ENCODE results near the gene C17orf75. TPM values are rescaled to one million over a fixed set of nuclear protein-coding genes. Genes with fewer than 3 reads are reported as not detected.

The C17orf75 gene
- total and polyA plus RNA-seq, 2 donors (not counting 1 experiment from before 2014, with no cell fraction given) = 11.3 to 24.5 TPM

DNA sequence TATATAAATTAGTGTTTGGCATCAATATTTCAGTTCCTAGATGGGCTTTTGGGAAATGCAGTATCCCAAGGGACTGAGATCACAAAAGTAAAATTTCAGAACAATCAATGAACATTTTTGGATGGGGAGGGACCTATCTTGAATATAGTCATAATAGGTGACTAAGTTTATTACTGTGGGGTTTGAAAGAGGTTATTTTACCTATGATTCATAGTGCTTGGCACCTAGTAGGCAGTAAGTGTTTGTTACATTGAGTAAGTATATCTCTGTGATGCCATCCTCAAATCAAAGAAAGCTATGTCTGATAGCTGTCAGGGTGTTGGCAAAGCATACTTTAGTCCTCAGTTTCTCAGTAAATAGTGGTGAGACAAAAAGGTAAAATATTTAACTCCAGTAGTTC, 44.9 kb upstream of the C17orf75 start:
- ChIA-PET CTCF (interaction anchor here (0.5 to 1.2 kb wide), 3 partner anchors 10 to 134 kb away, joined by 3 to 4 read pairs (median 3); partner anchors contain the start of gene PSMD11), POLR2A (no interaction called here)
- Mint-ChIP-seq H3K9me3 (ENCODE audit: insufficient read depth) (no peaks in the 10 kb centered on the region), H3K27me3 (no peaks in the 10 kb centered on the region), H3K4me3 (no peak overlapping the region), H3K4me1 (no peaks in the 10 kb centered on the region), H3K27ac (no peak overlapping the region)
- no peak overlapping the region for H3K9ac ChIP-seq (ENCODE audit: low read length)
- no peaks in the 10 kb centered on the region for H3K27me3 ChIP-seq (replicated peaks in 1 of 4; ENCODE audit: control extremely low read depth in 1 of 4, control insufficient read depth in 3 of 4, insufficient read depth in 4 of 4, low read length in 3 of 4)
- H4K20me1 ChIP-seq (ENCODE audit: control insufficient read depth, insufficient read depth, low read length, poor library complexity, severe bottlenecking) = peaks cover 2% of the 10 kb centered on the region
- intact Hi-C loops (cut with micrococcal nuclease) = no loop called here
- peaks cover 0 to 8% of the 10 kb centered on the region in 2 experiments for H3K36me3 ChIP-seq (replicated peaks in 1 of 2; ENCODE audit: control extremely low read depth in 1 of 2, control insufficient read depth in 1 of 2, extremely low read depth in 1 of 2, insufficient read depth in 2 of 2, low read length in 1 of 2)
- H3K27ac ChIP-seq (ENCODE audit: low read length in 2 of 2) = no peak overlapping the region
- no peak for TF ChIP-seq EZH2 (IDR thresholded peaks at IDR 0.05; ENCODE audit: borderline replicate concordance, insufficient read depth, low read depth, low read length, poor library complexity, severe bottlenecking)
- TF ChIP-seq, protein P1, sequence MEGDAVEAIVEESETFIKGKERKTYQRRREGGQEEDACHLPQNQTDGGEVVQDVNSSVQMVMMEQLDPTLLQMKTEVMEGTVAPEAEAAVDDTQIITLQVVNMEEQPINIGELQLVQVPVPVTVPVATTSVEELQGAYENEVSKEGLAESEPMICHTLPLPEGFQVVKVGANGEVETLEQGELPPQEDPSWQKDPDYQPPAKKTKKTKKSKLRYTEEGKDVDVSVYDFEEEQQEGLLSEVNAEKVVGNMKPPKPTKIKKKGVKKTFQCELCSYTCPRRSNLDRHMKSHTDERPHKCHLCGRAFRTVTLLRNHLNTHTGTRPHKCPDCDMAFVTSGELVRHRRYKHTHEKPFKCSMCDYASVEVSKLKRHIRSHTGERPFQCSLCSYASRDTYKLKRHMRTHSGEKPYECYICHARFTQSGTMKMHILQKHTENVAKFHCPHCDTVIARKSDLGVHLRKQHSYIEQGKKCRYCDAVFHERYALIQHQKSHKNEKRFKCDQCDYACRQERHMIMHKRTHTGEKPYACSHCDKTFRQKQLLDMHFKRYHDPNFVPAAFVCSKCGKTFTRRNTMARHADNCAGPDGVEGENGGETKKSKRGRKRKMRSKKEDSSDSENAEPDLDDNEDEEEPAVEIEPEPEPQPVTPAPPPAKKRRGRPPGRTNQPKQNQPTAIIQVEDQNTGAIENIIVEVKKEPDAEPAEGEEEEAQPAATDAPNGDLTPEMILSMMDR (IDR thresholded peaks at IDR 0.05) = no peak
- H3K4me3 ChIP-seq (ENCODE audit: control extremely low read depth in 1 of 5, extremely low read depth in 1 of 5, insufficient read depth in 1 of 5, low read depth in 2 of 5, low read length in 4 of 5) = no peak overlapping the region
- H3K9me3 ChIP-seq (ENCODE audit: control extremely low read depth in 1 of 3, control insufficient read depth in 2 of 3, insufficient read depth in 1 of 3, low read length in 2 of 3) = no peaks in the 10 kb centered on the region
- no peaks in the 10 kb centered on the region for H3K79me2 ChIP-seq (ENCODE audit: control insufficient read depth, insufficient read depth, low read length)
- ATAC-seq (ENCODE audit: low read depth) (no peak), DNase-seq (no peak)
- H3K4me1 ChIP-seq (ENCODE audit: control insufficient read depth in 2 of 2, insufficient read depth in 2 of 2, low read length in 2 of 2) = no peaks in the 10 kb centered on the region
- H3K4me2 ChIP-seq (replicated peaks; ENCODE audit: low read depth, low read length, poor library complexity, severe bottlenecking) = no peak overlapping the region
- no peak overlapping the region for H2AFZ ChIP-seq (ENCODE audit: insufficient read depth, low read depth, low read length, poor library complexity, severe bottlenecking)

DNA sequence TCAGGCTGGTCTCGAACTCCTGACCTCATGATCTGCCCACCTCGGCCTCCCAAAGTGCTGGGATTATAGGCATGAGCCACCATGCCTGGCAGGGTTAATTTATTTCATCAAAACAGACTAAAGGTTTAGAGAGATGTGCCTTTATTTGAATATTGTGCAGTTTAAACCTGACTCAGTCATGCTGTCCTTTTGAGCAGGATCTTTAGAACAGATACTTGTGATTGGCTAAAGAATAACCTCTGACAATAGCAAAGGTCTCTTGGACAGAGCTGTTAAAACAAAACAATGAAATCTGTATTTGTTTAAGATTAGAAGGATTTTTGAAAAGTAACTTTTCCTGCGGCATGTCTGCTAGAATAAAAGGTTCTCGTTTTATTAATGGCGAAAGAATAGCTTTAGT, 44.0 kb upstream of the C17orf75 start:
- Mint-ChIP-seq H3K27ac (no peak overlapping the region), H3K9me3 (ENCODE audit: insufficient read depth) (no peaks in the 10 kb centered on the region), H3K4me3 (no peak overlapping the region), H3K4me1 (no peaks in the 10 kb centered on the region), H3K27me3 (no peaks in the 10 kb centered on the region)
- no peak overlapping the region for H3K27ac ChIP-seq (ENCODE audit: low read length in 2 of 2)
- 96% methylated on average over 3 of the region's 5 CpGs for WGBS (ENCODE audit: insufficient coverage)
- TF ChIP-seq EZH2 (IDR thresholded peaks at IDR 0.05; ENCODE audit: borderline replicate concordance, insufficient read depth, low read depth, low read length, poor library complexity, severe bottlenecking) = no peak
- TF ChIP-seq, protein P1 (IDR thresholded peaks at IDR 0.05) = no peak
- no peak overlapping the region for H3K9ac ChIP-seq (ENCODE audit: low read length)
- no peak overlapping the region for H3K4me2 ChIP-seq (replicated peaks; ENCODE audit: low read depth, low read length, poor library complexity, severe bottlenecking)
- no peak for ATAC-seq (ENCODE audit: low read depth)
- H3K4me3 ChIP-seq (ENCODE audit: control extremely low read depth in 1 of 5, extremely low read depth in 1 of 5, insufficient read depth in 1 of 5, low read depth in 2 of 5, low read length in 4 of 5) = no peak overlapping the region
- H2AFZ ChIP-seq (ENCODE audit: insufficient read depth, low read depth, low read length, poor library complexity, severe bottlenecking) = no peak overlapping the region
- H4K20me1 ChIP-seq (ENCODE audit: control insufficient read depth, insufficient read depth, low read length, poor library complexity, severe bottlenecking) = peaks cover 5% of the 10 kb centered on the region
- H3K36me3 ChIP-seq (replicated peaks in 1 of 2; ENCODE audit: control extremely low read depth in 1 of 2, control insufficient read depth in 1 of 2, extremely low read depth in 1 of 2, insufficient read depth in 2 of 2, low read length in 1 of 2) = peaks cover 0 to 16% of the 10 kb centered on the region in 2 experiments
- no peaks in the 10 kb centered on the region for H3K27me3 ChIP-seq (replicated peaks in 1 of 4; ENCODE audit: control extremely low read depth in 1 of 4, control insufficient read depth in 3 of 4, insufficient read depth in 4 of 4, low read length in 3 of 4)
- CTCF ChIA-PET = interaction anchor here (1.1 to 1.2 kb wide), 2 partner anchors 58 to 133 kb away, joined by 3 to 4 read pairs; partner anchors contain the start of gene PSMD11
- no peaks in the 10 kb centered on the region for H3K9me3 ChIP-seq (ENCODE audit: control extremely low read depth in 1 of 3, control insufficient read depth in 2 of 3, insufficient read depth in 1 of 3, low read length in 2 of 3)
- intact Hi-C loops (cut with micrococcal nuclease) = no loop called here
- DNase-seq = no peak
- POLR2A ChIA-PET = no interaction called here
- H3K4me1 ChIP-seq (ENCODE audit: control insufficient read depth in 2 of 2, insufficient read depth in 2 of 2, low read length in 2 of 2) = no peaks in the 10 kb centered on the region
- no peaks in the 10 kb centered on the region for H3K79me2 ChIP-seq (ENCODE audit: control insufficient read depth, insufficient read depth, low read length)
